Right lung (tissue), 5 donors: ENCODE results near the gene KIF2A. TPM values are rescaled to one million over a fixed set of nuclear protein-coding genes. Genes with fewer than 3 reads are reported as not detected.
"Not testable (repeated sequence)": the region's sequence is repeated elsewhere in the genome, so short reads cannot be mapped to it uniquely, and the experiment has no call there.

ENCODE experiments used
- DNase-seq, 2 donors: peaks; one replicate each; pipeline ENCODE4 v3.0.0-alpha.2; 2013
- polyA plus RNA-seq, 5 donors: library from polyadenylated mRNA; unstranded; fragments of 120-200 nt; gene quantifications; one replicate each; pipeline versions ENCODE4 v1.2.1 to v1.2.3, GENCODE V29; 2013; ENCODE audit warnings: inconsistent platforms in 1 of 5, low replicate concordance in 1 of 5; ENCODE audit not compliant: insufficient read length in 5 of 5, insufficient read depth in 1 of 5

KIF2A gene
- polyA plus RNA-seq, 5 donors = 29.3 to 52.0 (median 43.2) TPM

DNA sequence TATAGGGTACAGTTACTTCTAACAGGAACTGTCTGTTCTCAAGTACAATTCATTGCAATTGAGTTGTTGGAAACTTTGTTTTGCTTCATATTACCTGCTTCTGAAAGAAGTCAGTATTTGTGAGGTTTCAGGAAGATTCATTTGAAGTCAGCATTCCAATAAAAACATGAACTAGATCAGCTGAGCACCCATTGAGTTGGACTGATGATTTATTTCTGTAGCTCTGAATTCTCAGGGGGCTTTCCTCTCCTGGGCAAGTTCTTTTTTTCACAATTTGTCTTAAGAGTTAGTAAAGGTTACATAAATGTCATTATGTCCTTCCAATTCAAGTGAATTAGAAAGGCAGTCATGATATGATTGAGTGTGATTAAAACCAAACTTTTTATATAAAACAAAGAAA, 16.2 kb upstream of the KIF2A start:
- no peak for DNase-seq

DNA sequence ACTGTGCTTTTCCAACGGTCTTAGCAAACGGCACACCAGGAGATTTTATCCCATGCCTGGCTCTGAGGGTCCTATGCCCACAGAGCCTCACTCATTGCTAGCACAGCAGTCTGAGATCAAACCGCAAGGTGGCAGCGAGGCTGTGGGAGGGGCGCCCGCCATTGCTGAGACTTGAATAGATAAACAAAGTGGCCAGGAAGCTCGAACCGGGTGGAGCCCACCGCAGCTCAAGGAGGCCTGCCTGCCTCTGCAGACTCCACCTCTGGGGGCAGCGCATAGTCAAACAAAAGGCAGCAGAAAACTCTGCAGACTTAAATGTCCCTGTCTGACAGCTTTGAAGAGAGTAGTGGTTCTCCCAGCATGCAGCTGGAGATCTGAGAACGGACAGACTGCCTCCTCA, 14.2 kb upstream of the KIF2A start:
- not testable (repeated sequence) for DNase-seq

GRCh38 chr5:62296998-62297397, 9.0 kb upstream of the KIF2A start:
- no peak for DNase-seq

GRCh38 chr5:62298118-62298517, 7.9 kb upstream of the KIF2A start:
- DNase-seq = no peak

GRCh38 chr5:62299101-62299500, 6.9 kb upstream of the KIF2A start:
- no peak for DNase-seq

- DNase-seq = no peak
Measured at GRCh38 chr5:62299600-62299999, 6.4 kb upstream of the KIF2A start.

- no peak for DNase-seq
Measured at GRCh38 chr5:62305358-62305714, 670 bp upstream of the KIF2A start.

- peak in 1 of 2 donors; percentile 86 for DNase-seq
Measured at GRCh38 chr5:62306323-62306895, 403 bp downstream of the KIF2A start.

DNA sequence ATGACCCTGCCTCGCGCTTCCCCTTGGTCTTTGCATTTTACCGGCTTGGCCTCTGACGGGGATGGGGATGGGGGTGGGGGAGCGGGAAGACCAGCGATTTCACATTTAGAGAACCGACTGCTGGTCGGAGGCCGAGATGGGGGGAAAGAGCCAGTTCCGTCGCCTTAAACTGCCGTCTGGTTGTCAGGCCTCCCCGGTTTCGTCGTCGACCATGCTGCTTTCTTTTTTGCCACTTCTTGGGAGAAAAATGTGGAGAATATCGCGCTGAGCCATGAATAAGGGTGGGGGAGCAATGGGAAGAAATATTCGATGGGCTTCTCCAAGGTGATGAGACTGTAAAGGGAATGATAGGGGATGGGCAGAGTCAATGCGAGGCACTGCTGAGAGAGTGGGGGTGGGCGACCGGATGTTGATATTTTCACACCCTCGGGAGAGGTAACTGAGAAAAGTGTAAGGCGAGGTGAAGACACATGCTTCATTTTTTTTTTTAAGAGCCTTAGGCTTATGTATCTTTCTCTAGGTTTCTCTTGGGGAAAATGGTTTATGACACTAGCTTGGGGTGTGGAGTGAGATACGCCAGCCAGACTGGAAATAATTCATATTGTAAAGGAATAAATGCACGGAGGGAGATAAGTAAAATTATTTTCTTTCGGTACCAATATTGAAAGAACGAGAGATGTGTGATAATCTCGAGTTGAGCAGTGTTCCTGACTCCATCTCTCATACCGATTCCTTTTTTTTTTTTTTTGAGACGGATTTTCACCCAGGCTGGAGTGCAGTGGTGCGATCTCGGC, 1.1 kb downstream of the KIF2A start:
- peak; percentile 34 to 36 for DNase-seq

- no peak for DNase-seq
Measured at GRCh38 chr5:62308439-62308838, 2.4 kb downstream of the KIF2A start.

DNA sequence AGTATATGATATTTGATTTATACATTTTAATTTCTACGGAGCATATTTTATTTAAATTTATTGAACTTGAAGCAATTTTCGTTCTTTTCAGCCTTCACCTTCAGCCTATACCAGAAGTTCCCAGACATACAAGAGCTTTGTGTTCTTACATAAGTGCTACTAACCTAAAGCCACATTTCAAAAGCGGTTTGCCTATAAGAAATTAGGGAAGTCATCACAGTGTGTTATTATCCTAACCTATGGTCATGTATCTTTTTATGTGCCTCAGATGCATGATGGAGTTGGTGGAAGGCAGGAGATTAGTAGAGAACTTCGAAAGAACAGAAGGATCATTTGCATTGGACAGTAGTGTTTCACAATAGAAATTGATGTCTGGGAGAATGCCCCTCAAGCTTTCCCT, 3.1 kb downstream of the KIF2A start:
- DNase-seq = no peak

DNA sequence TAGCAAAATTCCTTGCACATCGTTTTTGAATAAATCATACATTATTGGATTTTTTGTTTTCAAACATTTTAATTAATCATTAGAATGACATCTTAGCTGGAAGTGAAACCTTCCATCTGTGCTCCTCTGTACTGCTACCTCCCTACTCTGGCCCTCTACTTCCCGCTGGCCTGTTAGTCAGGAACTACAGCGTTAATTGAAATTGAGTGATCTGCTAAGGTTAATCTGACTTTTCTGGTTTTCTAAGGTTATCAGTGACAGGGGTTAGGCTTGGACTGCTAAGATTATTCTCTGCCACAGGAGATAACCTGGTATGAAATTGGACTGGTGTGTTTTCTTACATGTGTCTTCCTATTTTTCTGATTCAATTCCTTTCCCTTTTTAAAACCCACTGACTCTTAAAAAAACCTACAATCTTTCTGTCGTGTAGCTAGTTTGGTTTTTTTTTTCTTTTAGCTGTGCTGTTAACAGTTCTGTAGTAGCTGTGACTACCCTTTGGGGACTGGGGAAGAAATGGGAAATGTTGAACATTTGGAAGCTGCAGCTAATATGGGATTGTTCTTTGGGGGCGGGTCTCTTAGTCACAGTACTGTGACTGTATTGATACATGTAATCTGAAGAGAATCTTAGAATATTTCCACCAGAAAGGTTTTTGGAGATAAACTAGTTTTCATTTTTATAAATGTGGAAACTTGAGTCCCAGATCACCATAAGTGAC, 4.6 kb downstream of the KIF2A start:
- no peak for DNase-seq

- no peak for DNase-seq
Measured at GRCh38 chr5:62312036-62312435, 6.0 kb downstream of the KIF2A start.

- DNase-seq = no peak
Measured at GRCh38 chr5:62312674-62313073, 6.7 kb downstream of the KIF2A start.

DNA sequence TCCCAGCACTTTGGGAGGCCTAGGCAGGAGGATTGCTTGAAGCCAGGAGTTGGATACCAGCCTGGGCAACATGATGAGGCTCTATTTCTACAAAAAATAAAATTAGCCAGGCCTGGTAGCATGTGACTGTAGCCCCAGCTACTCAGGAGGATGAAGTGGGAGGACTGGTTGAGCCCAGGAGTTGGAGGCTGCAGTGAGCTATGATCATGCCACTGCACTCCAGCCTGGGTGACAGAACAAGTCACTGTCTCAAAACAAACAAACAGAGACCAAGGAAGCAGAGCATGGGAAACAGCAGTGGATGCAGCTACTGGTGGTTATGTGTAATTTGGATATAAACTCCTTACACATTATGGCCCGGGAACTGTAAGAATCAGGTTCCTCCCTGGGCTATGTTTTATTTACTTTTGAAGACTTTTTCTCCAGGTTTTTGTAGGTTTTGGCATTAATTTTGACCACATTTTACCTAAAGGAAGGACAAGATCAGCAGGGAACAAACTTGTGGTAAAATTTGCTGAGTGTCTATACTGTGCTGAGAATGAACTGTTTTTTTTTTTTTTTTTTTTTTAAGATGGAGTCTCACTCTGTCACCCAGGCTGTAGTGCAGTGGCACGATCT, 8.3 kb downstream of the KIF2A start:
- no peak for DNase-seq

DNA sequence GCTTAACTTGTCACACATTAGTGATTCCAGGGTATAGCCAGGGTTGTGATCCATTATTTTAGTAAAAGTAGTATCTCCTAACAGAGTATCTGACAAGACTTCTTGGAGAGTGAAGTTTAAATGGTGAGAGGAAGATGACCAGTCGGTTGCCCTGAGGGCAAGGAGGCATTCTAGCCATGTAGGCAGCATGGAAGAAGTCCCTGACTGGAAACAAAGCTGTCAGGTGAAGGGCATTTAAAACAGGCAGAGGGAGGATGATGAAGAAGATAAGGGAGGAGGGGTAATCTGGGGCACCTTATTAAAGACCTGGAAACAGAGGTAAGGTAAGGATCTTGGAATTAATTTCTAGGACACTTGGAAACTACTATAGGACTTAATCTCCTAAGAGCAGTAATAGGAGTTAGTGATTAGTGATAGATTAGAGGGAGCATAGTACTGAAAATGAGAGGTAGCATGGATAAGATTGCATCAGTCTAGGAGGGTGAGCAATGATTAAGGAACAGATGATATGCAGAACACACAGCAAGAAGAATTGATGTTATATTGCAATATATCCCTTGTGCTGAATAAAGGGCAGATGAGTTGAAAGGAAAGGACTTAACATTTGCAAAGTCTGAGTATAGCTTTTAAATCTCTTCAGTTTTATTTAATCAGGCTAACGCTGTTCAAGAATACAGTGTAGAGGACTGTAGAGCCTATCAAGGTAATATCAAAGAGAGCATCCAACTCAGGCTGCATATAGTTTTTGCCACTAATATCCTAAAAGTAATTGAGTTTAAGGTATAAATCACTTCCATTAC, 9.6 kb downstream of the KIF2A start:
- DNase-seq = no peak

DNA sequence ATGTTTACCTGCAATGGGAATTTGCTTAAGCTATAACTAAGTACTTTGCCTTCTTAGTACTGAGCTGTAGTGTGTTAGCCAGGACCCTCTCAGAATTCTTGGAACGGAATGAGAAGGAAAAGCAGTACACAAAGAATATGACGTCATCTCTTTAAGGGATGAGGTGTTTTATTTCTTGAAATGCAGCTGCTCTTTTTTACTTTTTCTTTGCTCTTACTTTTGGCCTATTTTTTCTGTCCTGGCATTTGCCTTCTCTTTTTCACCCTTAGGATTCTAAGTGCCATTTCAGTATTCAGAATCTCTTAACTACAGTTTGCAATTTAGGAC, 10.1 kb downstream of the KIF2A start:
- DNase-seq = no peak

- no peak for DNase-seq
Measured at GRCh38 chr5:62317810-62318209, 11.8 kb downstream of the KIF2A start.

GRCh38 chr5:62322484-62322883, 16.5 kb downstream of the KIF2A start:
- DNase-seq = no peak

DNA sequence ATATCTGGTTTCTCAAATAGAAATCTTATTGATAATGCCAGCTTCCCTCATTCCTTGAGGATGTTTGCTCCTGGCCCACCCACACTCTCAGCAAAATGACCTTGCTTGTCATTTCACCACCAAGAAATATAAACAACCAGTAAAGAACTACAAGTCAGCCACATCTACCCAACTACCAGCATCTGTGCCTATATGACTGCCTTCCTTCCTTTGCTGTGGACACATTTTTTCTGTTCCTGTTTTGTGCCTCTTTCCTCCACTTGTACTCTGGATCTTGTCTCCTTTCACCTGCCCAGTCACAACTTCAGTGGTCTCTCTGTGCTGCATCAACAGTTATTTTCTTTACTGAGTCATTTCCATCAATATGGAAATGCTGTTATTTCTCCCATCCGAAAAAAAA, 20.3 kb downstream of the KIF2A start:
- DNase-seq = no peak

DNA sequence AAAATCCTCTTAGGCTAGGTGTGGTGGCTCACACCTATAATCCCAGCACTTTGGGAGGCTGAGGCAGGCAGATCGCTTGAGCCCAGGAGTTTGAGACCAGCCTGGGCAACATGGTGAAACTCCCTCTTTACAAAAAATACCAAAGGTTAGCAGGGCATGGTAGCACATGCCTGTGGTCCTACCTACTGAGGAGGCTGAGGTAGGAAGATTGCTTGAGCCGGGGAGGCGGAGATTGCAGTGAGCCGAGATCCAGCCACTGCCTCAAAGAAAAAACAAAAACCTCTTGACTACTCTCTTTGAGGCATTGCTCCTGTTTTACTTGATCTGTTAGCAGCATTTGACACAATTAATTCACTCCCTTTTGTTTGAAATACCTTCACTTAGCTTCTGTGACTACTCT, 20.7 kb downstream of the KIF2A start:
- DNase-seq = no peak
